NOMO-1 (cell line): ENCODE measurements around the gene S100A8.
A peak's percentile ranks its signal among the peaks of the same experiment; 100 is the strongest.

Source experiments
- DNase-seq, 2 experiments: peaks; one replicate each; lab custom pipeline; 2025; ENCODE audit not compliant: unreplicated experiment in 2 of 2; lab: John Stamatoyannopoulos, UW

S100A8 gene

GRCh38 chr1:153364156-153364555 lies 26.7 kb downstream of the S100A8 start:
- DNase-seq: no peak

GRCh38 chr1:153363641-153364040 lies 27.2 kb downstream of the S100A8 start:
- DNase-seq: no peak

DNA sequence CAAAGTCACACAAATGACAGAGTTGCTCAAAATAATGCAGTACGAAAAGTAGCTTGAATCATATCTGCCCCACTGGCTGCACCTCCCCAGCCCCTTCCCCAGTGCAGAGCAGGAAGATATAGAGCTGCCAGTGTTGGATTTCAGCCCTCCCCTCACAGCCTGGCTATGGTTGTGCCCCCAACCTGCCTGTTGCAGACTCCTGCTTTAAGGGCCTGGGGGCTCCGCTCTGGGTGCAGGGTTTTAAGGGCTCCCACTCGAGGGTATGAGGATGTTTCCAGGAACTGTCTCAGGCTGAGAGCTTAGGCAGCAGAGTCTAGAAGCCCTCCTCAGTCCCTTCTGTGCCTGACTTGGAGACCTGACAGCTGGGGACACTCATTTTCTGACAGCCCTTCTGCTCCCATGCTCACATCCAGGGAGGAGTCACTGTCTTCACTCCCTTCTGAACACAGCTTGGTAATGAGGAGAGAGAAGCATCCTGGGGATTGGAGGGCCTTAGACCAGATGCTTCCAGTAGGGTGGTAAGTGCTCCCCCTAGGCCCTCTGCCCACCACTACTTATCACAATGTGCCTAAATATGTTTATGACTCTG lies 28.6 kb downstream of the S100A8 start:
- DNase-seq: no peak

GRCh38 chr1:153361480-153362109 lies 29.3 kb downstream of the S100A8 start:
- DNase-seq: no peak

DNA sequence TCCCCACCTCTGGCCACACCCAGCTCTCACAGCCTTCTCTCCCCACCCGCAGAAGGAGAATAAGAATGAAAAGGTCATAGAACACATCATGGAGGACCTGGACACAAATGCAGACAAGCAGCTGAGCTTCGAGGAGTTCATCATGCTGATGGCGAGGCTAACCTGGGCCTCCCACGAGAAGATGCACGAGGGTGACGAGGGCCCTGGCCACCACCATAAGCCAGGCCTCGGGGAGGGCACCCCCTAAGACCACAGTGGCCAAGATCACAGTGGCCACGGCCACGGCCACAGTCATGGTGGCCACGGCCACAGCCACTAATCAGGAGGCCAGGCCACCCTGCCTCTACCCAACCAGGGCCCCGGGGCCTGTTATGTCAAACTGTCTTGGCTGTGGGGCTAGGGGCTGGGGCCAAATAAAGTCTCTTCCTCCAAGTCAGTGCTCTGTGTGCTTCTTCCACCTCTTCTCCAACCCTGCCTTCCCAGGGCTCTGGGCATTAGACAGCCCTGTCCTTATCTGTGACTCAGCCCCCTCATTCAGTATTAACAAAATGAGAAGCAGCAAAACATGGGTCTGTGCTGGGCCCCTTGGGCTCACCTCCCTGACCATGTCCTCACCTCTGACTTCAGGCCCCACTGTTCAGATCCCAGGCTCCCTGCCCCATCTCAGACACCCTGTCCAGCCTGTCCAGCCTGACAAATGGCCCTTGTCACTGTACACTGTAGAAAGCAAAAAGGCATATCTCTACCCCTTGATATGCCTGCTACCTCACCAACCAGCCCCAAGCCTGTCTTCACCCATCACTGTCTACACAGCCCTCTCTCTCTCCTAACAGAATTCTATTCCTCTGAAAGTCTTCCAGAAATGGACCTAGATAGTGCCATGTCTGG lies 30.0 kb downstream of the S100A8 start:
- no peak for DNase-seq

DNA sequence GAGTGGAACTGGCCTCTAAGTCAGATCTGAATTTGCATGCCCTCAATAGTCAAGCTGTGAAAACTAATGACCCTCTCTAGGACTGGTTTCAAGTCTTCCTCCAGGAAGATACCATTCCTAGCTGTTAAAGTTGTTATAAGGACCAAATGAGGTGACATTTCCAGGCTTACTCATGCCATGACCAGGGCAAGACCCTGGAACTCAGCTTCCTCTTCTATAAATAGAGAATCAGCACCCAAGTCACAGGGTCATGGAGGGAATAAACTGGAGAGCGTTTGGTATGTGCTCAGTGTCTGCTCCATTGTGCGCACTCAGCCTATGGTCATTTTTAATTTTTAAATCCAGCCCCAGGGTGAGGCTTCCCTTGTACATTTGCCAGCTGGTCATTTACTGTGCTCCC lies 30.7 kb downstream of the S100A8 start:
- no peak for DNase-seq

DNA sequence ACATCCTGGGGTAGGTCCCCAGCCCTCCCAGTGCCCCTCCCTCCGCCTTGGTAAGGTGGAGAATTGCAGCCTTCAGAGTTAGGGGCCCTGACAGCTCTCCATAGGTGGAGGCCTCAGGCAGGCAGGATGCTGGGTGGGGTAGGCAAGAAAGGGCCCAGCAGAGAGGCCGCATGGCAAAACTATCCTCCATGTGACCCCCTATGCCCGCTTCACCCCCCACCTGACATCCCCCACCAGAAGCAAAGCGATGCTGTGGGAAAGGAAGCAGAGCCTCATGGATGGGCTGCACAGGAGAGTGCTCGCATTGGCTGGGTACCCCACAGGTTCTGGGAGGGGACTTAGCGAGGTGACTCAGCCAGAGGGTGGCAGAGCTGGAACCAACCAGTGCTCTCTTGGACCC lies 31.6 kb downstream of the S100A8 start:
- DNase-seq: no peak

DNA sequence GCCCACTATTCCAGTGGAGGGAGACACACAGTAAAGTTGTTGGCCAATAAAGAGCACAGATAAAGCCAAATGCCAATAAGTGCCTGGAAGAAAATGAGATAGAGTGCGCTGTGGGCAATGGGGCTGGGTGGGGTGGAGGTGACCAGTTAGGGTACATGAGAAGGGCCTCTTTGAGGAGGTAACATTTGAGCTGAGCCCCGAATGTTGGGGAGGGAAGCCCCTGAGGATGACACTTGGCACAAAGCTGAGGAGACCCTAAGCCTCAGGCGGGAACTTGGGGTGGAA lies 32.2 kb downstream of the S100A8 start:
- DNase-seq: no peak

DNA sequence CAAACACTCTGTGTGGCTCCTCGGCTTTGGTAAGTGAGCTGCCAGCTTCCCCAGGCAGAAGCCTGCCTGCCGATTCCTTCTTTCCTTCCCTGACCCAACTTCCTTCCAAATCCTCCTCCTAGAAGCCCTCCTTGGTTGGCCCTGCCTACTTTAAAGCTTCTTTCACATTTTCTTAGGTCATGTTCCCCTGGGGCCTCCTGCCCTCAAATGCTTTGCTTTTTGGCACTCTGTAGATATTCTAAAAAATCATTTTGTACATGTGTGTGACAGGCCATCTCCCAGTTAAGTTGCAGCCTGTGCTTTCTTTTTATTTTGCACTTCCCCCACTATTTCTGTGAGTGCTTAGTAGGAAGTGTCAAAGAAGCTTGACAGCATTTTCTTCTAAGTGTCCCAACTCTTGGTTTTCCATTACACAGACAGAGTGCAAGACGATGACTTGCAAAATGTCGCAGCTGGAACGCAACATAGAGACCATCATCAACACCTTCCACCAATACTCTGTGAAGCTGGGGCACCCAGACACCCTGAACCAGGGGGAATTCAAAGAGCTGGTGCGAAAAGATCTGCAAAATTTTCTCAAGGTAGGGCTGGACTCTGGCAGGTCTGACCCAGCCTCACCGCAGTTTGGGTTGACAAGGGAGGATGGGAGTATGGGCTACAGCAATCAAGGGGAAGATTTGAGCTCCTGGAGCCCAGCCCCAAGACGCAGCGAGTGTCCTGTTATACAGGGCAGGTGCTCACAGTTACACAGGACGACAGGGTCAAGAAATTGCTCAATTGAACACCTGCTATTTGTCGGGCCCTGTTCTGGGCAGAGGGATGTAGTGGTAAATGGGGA lies 32.8 kb downstream of the S100A8 start, which contains the start of gene S100A9:
Gene S100A9 (plus strand): TSS at position 2 of the 838 bp plus-strand sequence. CDS start 430 bp downstream, at position 432.
- peak in 1 of 2 experiments; percentile 60 for DNase-seq

DNA sequence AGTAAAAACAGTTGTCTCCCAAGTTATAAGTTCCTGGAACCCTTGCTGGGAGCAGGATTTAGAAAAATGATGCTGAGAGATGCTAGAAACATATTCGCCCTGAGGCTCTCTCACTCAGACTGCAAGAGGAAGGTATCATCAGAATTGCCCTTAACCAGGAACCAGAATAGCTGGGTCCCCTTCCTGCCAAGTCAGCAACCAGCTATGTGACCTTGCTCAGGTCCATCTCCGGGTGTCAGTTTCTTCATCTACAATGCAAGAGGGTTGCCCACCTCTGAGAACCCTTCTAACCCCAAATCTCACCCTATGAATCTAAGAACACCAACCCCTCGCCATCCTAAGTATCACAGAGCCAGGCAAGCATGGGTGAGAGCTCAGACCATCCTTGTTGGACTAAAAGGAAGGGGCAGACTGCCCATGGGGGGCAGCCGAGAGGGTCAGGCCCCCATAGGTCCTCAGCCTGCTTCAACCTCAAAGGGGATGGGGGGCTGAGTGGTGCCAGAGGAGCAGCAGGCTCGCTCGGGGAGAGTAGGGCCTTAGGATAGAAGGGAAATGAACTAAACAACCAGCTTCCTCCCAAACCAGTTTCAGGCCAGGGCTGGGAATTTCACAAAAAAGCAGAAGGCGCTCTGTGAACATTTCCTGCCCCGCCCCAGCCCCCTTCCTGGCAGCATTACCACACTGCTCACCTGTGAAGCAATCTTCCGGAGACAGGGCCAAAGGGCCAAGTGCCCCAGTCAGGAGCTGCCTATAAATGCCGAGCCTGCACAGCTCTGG lies 33.6 kb downstream of the S100A8 start:
- peak; percentile 90 to 94 for DNase-seq

GRCh38 chr1:153356392-153357075 lies 34.3 kb downstream of the S100A8 start:
- DNase-seq: no peak

GRCh38 chr1:153355445-153356071 lies 35.3 kb downstream of the S100A8 start:
- DNase-seq: peak; percentile 85 to 93

- no peak for DNase-seq
Measured at GRCh38 chr1:153354515-153355193, 36.2 kb downstream of the S100A8 start.

GRCh38 chr1:153353226-153353947 lies 37.5 kb downstream of the S100A8 start:
- peak in 1 of 2 experiments; percentile 22 for DNase-seq

- DNase-seq: peak; percentile 47 to 80
Measured at GRCh38 chr1:153352523-153352922, 38.4 kb downstream of the S100A8 start.

DNA sequence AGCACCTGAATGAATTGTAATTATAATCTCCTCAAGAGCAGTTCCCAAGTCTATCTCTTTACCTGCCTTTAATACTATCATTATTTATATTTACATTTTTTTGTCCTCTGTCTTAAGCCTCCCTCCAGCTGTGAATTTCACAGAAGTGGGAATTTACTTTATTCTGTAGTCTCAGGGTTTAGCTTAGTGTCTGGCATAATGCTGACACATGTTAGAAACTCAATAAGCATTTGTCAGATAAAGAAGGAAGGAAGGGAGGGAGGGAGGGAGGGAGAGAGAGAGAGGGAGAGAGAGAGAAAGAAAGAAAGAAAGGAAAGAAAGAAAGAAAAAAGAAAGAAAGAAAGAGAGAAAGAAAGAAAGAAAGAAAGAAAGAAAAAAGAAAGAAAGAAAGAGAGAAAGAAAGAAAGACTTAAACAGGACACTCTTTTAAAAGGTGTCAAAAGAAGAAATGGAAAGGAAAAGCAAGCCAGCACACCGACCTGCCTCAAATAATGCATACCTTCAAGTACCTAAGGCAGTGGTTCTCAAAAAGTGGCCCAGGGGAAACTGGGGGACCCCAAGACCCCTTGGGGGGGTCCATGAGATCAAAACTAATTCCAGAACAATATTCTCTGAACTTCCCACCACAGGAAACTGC lies 40.4 kb downstream of the S100A8 start:
- DNase-seq: no peak
